HepG2 (cell line): Measurements from ENCODE around the gene PPP1R18. TPM values are rescaled to one million over a fixed set of nuclear protein-coding genes. Genes with fewer than 3 reads are reported as not detected.

Experiments
- GATAD1 ChIP-seq: IDR thresholded peaks from 2 replicates; pipeline ENCODE4 v1.6.1; 2016; ENCODE audit warnings: missing genetic modification reagents, missing compliant biosample characterization
- SP5 ChIP-seq: IDR thresholded peaks from 2 replicates; pipeline ENCODE4 v1.6.1; 2016; ENCODE audit warnings: low read depth, borderline replicate concordance
- SRSF1 ChIP-seq: fragments of 200-400 bp; formaldehyde crosslinking; optimal IDR thresholded peaks from 2 replicates; pipeline ENCODE3; 2017; ENCODE audit warnings: mild to moderate bottlenecking, low read depth, low read length, moderate library complexity
- TEF ChIP-seq: sonication (generic); formaldehyde crosslinking; IDR thresholded peaks from 2 replicates; pipeline ENCODE4 v1.5.0; 2020; ENCODE audit warnings: missing genetic modification reagents
- ZNF407 ChIP-seq: sonication (generic); formaldehyde crosslinking; IDR thresholded peaks from one replicate; pipeline ENCODE4 v1.5.1; 2020; ENCODE audit warnings: mild to moderate bottlenecking, missing genetic modification reagents; ENCODE audit errors: not compliant biosample characterization
- ZNF879 ChIP-seq: sonication (generic); formaldehyde crosslinking; IDR thresholded peaks from 2 replicates; pipeline ENCODE4 v1.8.1; 2023; ENCODE audit warnings: missing genetic modification reagents
- polyA plus RNA-seq, 8 experiments: library from polyadenylated mRNA; depleted of rRNA in 3 of 8; stranded (reverse) in 7 of 8; unstranded in 1 of 8; fragments of >200 nt; fragmentation: Illumina TruSeq in 4 of 8; extraction: Trizol in 4 of 8; gene quantifications; 2 replicates each; pipeline versions ENCODE4 v1.2.1 to v1.2.3, GENCODE V29; 2011 to 2016; ENCODE audit warnings: low read depth in 4 of 8, missing spikeins in 1 of 8, mixed read lengths in 1 of 8; ENCODE audit not compliant: insufficient read depth in 1 of 8
- total RNA-seq, 5 experiments: library from RNA; depleted of rRNA; stranded (reverse); fragments of >200 nt; fragmentation: Illumina TruSeq; extraction: Trizol; gene quantifications; 2 replicates each; pipeline ENCODE4 v1.2.3, GENCODE V29; 2016; ENCODE audit warnings: low read depth in 1 of 5
- TF ChIP-seq, protein P1 (sequence below): sonication (generic); formaldehyde crosslinking; IDR thresholded peaks from 2 replicates; pipeline ENCODE4 v1.4.0; 2020; ENCODE audit warnings: missing genetic modification reagents
- TF ChIP-seq, protein P2 (sequence below): sonication (generic); formaldehyde crosslinking; IDR thresholded peaks from 2 replicates; pipeline ENCODE4 v1.5.1; 2020; ENCODE audit warnings: missing genetic modification reagents, mild to moderate bottlenecking, borderline replicate concordance

Gene PPP1R18
- total and polyA plus RNA-seq, 2 of the 13 experiments (the other 11 are each of a cell fraction or from before 2014, with no cell fraction given): 4.9 to 9.2 TPM

- TF ChIP-seq ZNF407 (CRISPR knock-in tag) (no peak), SRSF1 (no peak), GATAD1 (CRISPR knock-in tag) (no peak), SP5 (peak; percentile 58; the same call in 1 of the 2 replicates), ZNF879 (CRISPR knock-in tag) (no peak; the same call in 1 of the 2 replicates), TEF (CRISPR knock-in tag) (no peak)
- TF ChIP-seq, protein P1, sequence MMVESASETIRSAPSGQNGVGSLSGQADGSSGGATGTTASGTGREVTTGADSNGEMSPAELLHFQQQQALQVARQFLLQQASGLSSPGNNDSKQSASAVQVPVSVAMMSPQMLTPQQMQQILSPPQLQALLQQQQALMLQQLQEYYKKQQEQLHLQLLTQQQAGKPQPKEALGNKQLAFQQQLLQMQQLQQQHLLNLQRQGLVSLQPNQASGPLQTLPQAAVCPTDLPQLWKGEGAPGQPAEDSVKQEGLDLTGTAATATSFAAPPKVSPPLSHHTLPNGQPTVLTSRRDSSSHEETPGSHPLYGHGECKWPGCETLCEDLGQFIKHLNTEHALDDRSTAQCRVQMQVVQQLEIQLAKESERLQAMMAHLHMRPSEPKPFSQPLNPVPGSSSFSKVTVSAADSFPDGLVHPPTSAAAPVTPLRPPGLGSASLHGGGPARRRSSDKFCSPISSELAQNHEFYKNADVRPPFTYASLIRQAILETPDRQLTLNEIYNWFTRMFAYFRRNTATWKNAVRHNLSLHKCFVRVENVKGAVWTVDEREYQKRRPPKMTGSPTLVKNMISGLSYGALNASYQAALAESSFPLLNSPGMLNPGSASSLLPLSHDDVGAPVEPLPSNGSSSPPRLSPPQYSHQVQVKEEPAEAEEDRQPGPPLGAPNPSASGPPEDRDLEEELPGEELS (CRISPR knock-in tag): no peak
- TF ChIP-seq, protein P2, sequence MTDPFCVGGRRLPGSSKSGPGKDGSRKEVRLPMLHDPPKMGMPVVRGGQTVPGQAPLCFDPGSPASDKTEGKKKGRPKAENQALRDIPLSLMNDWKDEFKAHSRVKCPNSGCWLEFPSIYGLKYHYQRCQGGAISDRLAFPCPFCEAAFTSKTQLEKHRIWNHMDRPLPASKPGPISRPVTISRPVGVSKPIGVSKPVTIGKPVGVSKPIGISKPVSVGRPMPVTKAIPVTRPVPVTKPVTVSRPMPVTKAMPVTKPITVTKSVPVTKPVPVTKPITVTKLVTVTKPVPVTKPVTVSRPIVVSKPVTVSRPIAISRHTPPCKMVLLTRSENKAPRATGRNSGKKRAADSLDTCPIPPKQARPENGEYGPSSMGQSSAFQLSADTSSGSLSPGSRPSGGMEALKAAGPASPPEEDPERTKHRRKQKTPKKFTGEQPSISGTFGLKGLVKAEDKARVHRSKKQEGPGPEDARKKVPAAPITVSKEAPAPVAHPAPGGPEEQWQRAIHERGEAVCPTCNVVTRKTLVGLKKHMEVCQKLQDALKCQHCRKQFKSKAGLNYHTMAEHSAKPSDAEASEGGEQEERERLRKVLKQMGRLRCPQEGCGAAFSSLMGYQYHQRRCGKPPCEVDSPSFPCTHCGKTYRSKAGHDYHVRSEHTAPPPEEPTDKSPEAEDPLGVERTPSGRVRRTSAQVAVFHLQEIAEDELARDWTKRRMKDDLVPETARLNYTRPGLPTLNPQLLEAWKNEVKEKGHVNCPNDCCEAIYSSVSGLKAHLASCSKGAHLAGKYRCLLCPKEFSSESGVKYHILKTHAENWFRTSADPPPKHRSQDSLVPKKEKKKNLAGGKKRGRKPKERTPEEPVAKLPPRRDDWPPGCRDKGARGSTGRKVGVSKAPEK: no peak
Observed at GRCh38 chr6:30719791-30720737, 33.6 kb upstream of the PPP1R18 start, which contains the start of gene TUBB (continued).
